GM12878 (cell line): ENCODE measurements around the gene ZBTB39. TPM values are rescaled to one million over a fixed set of nuclear protein-coding genes. Genes with fewer than 3 reads are reported as not detected.

Experiments
- ATAC-seq: fragments of 200-7000 bp; cut with Tn5 transposase; 3 replicates; pipeline ENCODE4 v1.9.1; 2020; ENCODE audit warnings: mild to moderate bottlenecking, moderate library complexity
- BruUV-seq: library from RNA; stranded (reverse); fragments of 400-500 nt; replicated peaks from 2 replicates; lab custom pipeline; 2021; lab: Mats Ljungman, UMichigan
- CTCF ChIA-PET: fragments of 300-600 bp; sonication (Branson Sonifier 250); formaldehyde crosslinking; extraction: SDS; loops from one replicate; lab custom pipeline; 2021; ENCODE audit warnings: inconsistent platforms; lab: Yijun Ruan, JAX
- POLR2A ChIA-PET: fragments of 350-600 bp; formaldehyde crosslinking; extraction: SDS; loops from one replicate; lab custom pipeline; 2021; ENCODE audit warnings: inconsistent platforms; lab: Charles Lee
- RAD21 ChIA-PET: fragments of 300-600 bp; sonication (Branson Sonifier 250); formaldehyde crosslinking; loops from one replicate; lab custom pipeline; 2023; ENCODE audit warnings: antibody characterized with exemption; ENCODE audit not compliant: unreplicated experiment; lab: Charles Lee
- SMC1A ChIA-PET: fragments of 300-600 bp; sonication (Branson Sonifier 250); formaldehyde crosslinking; loops from one replicate; lab custom pipeline; 2023; ENCODE audit not compliant: unreplicated experiment, uncharacterized antibody; lab: Charles Lee
- DNase-seq: peaks from one replicate; pipeline ENCODE4 v3.0.0-alpha.2; 2011; ENCODE audit warnings: low read depth, low spot score
- FAIRE-seq: peaks from 3 replicates; lab custom pipeline; 2011; peaks lifted over from hg19 to GRCh38; lab: Jason Lieb, UNC
- H2AFZ ChIP-seq: 2 replicates; pipeline ENCODE4 v1.6.0; 2011; ENCODE audit warnings: low read depth, low read length, control low read depth; ENCODE audit not compliant: control insufficient read depth
- H3K27ac ChIP-seq: 2 replicates; pipeline ENCODE4 v1.5.1; 2011; ENCODE audit warnings: control low read depth; ENCODE audit not compliant: control insufficient read depth, insufficient read depth
- H3K27me3 ChIP-seq, 2 experiments: replicated peaks in 1 of 2; 2 replicates each; pipeline versions ENCODE4 v1.6.0 to v1.6.1; 2011; ENCODE audit warnings: low read length in 1 of 2; ENCODE audit not compliant: control insufficient read depth in 2 of 2, insufficient read depth in 2 of 2
- H3K36me3 ChIP-seq, 2 experiments: 2 replicates each; pipeline ENCODE4 v1.5.1; 2011; ENCODE audit warnings: low read length in 1 of 2; ENCODE audit not compliant: control insufficient read depth in 2 of 2, insufficient read depth in 2 of 2
- H3K4me1 ChIP-seq: 2 replicates; pipeline ENCODE4 v1.6.1; 2011; ENCODE audit warnings: mild to moderate bottlenecking, low read length, moderate library complexity, mixed read lengths; ENCODE audit not compliant: control insufficient read depth, insufficient read depth
- H3K4me2 ChIP-seq: 2 replicates; pipeline ENCODE4 v1.6.0; 2011; ENCODE audit warnings: control low read depth; ENCODE audit not compliant: control insufficient read depth, insufficient read depth
- H3K4me3 ChIP-seq: fragments of 200-600 bp; sonication (generic); 2 replicates; pipeline ENCODE4 v1.5.1; 2016
- H3K79me2 ChIP-seq: 2 replicates; pipeline ENCODE4 v1.6.0; 2011; ENCODE audit warnings: low read length; ENCODE audit not compliant: control insufficient read depth, insufficient read depth
- H3K9ac ChIP-seq: 2 replicates; pipeline ENCODE4 v1.8.0; 2011; ENCODE audit warnings: low read length, control low read depth, mixed read lengths; ENCODE audit not compliant: control insufficient read depth, insufficient read depth
- H3K9me3 ChIP-seq: replicated peaks from 3 replicates; pipeline ENCODE4 v1.5.1; 2011; ENCODE audit warnings: mild to moderate bottlenecking, low read length; ENCODE audit not compliant: control insufficient read depth, insufficient read depth
- H4K20me1 ChIP-seq: 2 replicates; pipeline ENCODE4 v1.6.0; 2011; ENCODE audit not compliant: control insufficient read depth, insufficient read depth
- POLR2AphosphoS5 ChIP-seq: IDR thresholded peaks from 2 replicates; pipeline ENCODE4 v1.6.1; 2011; ENCODE audit warnings: mild to moderate bottlenecking, low read length, inconsistent platforms
- REST ChIP-seq: IDR thresholded peaks from 2 replicates; pipeline ENCODE4 v1.6.1; 2012; ENCODE audit warnings: mild to moderate bottlenecking, low read depth, low read length
- ZNF687 ChIP-seq: fragments of 450-650 bp; IDR thresholded peaks from 2 replicates; pipeline ENCODE4 v1.6.1; 2017; ENCODE audit warnings: mild to moderate bottlenecking, moderate library complexity
- WGBS: methylation state at CpG from one replicate; pipeline ENCODE4 v1.1.6; 2016; ENCODE audit warnings: low lambda C conversion rate; ENCODE audit not compliant: insufficient replicate concordance, insufficient coverage; ENCODE audit errors: missing lambda C conversion rate; 5-methylcytosine and 5-hydroxymethylcytosine counted together
- in situ Hi-C: fragments of 300-500 bp; cut with MboI; formaldehyde crosslinking; loops from 9 replicates; pipeline ENCODE4 v1.14.3; 2018; ENCODE audit warnings: mixed read lengths
- intact Hi-C: fragments of 100-400 bp; cut with micrococcal nuclease; formaldehyde crosslinking; loops from one replicate; pipeline ENCODE4 v1.14.2; 2022; ENCODE audit not compliant: unreplicated experiment
- polyA plus RNA-seq, 11 experiments: library from polyadenylated mRNA; depleted of rRNA in 4 of 11; unstranded in 6 of 11; stranded (reverse) in 5 of 11; fragments of >200 nt; fragmentation: Nextera tagmentation in 4 of 11; fragmentation: Illumina TruSeq in 1 of 11; extraction: Ambion mirVana in 4 of 11; extraction: Trizol in 1 of 11; gene quantifications; 1 replicate in 1 of 11; 2 replicates in 10 of 11; pipeline versions ENCODE4 v1.2.1 to v1.2.3, GENCODE V29; 2011 to 2016; ENCODE audit warnings: inconsistent platforms in 2 of 11, missing spikeins in 2 of 11, low read depth in 1 of 11
- total RNA-seq, 4 experiments: library from RNA; depleted of rRNA in 3 of 4; stranded (reverse); fragments of >200 nt in 3 of 4; fragmentation: Illumina TruSeq in 1 of 4; extraction: Trizol in 1 of 4; gene quantifications; 2 replicates each; pipeline versions ENCODE4 v1.2.1 to v1.2.3, GENCODE V29; 2013 to 2021

Gene ZBTB39
- total and polyA plus RNA-seq, 10 of the 15 experiments (the other 5 are each of a cell fraction or from before 2014, with no cell fraction given) = 0.88 to 6.8 (median 4.4) TPM

DNA sequence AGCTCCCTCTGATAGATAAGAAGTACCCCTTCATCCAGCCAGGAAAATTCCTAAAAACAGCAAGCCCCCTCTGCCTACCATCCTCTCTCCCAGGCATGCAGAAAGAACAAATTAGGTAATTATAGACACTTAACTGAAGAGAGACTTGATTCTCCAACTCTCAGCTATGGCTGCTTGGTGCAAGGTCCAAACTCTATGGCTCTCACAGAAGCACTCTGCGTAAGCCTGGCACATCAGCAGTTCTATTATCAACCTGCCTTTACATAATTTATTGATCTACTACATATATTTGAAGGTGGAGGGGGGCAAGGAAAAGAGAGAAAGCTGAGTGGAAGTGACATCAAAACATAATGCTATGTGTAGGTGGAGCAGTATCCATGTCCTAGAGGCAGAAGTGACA, 44.7 kb upstream of the ZBTB39 start (continued):
- TF ChIP-seq ZNF687 = no peak

GRCh38 chr12:57049890-57050289, 43.5 kb upstream of the ZBTB39 start, which contains the start of gene MYO1A:
Gene MYO1A (minus strand): TSS chr12:57050129. CDS start chr12:57048323, 1,806 bp downstream.
- BruUV-seq = no TSS peak
- Histone ChIP-seq H2AFZ (no peak within 1 kb of the TSS), H3K9ac (no peak within 1 kb of the TSS), H3K79me2 (no peaks in the 10 kb centered on the region), H3K9me3 (no peaks in the 10 kb centered on the region; the same call in 2 of the 3 replicates), H3K36me3 (no peaks in the 10 kb centered on the region), H3K4me3 (no peak within 1 kb of the TSS), H4K20me1 (no peaks in the 10 kb centered on the region), H3K27me3 (no peaks in the 10 kb centered on the region; a peak in 1 of 4 replicates), H3K4me2 (no peak within 1 kb of the TSS), H3K4me1 (peaks cover 15% of the 10 kb centered on the region), H3K27ac (no peak within 1 kb of the TSS)
- RAD21 ChIA-PET = interaction anchor here (1.2 kb wide), 1 partner anchor 41 kb away, joined by 3 read pairs; no protein-coding TSS in a partner anchor
- intact Hi-C loops = no loop called here
- in situ Hi-C loops = no loop called here
- CTCF ChIA-PET = interaction anchor here (0.7 to 2.5 kb wide), 10 partner anchors 11 to 62 kb away, joined by 3 to 9 read pairs (median 3); partner anchors contain the start of gene STAT6
- DNase-seq (no peak), ATAC-seq (no peak), FAIRE-seq (no peak)
- 49% methylated on average over 2 of the region's 2 CpGs for WGBS
- SMC1A ChIA-PET = interaction anchor here (0.6 to 1.1 kb wide), 2 partner anchors 9 to 436 kb away, joined by 3 to 4 read pairs; no protein-coding TSS in a partner anchor
- POLR2A ChIA-PET = no interaction called here
- TF ChIP-seq POLR2AphosphoS5 (no peak), REST (peak; percentile 73; the same call in 1 of the 2 replicates)
